Measurements from ENCODE around the gene TUB. TPM values are rescaled to one million over a fixed set of nuclear protein-coding genes. Genes with fewer than 3 reads are reported as not detected.

Gene TUB
- polyA plus RNA-seq, 3 donors: not detected

DNA sequence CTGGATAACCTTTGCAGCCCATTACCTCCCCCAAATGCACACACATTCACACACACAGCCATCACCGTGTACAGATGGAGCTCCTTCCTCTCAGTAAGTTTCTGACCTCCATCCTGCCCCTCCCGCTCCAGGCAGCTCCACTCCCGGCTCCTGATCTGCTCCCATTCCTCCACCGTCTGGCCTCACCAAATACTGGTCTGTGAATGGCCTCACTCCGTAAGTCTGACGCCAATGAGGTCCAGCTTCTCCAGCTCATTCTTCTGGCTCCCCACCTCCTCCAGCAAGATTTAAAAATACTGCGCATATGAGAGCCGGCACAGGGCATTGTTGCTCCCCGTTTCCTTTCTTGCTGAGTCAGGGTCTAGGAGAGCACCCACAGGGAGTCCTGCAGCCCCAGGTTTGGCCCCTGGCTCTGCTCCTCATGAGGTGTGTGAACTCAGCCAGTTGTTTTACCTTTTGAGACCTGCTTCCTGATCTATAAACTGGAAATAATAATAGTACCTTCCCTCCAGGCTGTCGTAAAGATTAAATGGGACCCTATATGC, 14.0 kb upstream of the TUB start:
- H3K27ac Mint-ChIP-seq: no peak overlapping the region
- H2AFZ ChIP-seq (ENCODE audit: insufficient read depth, low read depth, low read length, poor library complexity, severe bottlenecking): no peak overlapping the region
- TF ChIP-seq, protein P1, sequence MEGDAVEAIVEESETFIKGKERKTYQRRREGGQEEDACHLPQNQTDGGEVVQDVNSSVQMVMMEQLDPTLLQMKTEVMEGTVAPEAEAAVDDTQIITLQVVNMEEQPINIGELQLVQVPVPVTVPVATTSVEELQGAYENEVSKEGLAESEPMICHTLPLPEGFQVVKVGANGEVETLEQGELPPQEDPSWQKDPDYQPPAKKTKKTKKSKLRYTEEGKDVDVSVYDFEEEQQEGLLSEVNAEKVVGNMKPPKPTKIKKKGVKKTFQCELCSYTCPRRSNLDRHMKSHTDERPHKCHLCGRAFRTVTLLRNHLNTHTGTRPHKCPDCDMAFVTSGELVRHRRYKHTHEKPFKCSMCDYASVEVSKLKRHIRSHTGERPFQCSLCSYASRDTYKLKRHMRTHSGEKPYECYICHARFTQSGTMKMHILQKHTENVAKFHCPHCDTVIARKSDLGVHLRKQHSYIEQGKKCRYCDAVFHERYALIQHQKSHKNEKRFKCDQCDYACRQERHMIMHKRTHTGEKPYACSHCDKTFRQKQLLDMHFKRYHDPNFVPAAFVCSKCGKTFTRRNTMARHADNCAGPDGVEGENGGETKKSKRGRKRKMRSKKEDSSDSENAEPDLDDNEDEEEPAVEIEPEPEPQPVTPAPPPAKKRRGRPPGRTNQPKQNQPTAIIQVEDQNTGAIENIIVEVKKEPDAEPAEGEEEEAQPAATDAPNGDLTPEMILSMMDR (IDR thresholded peaks at IDR 0.05): no peak
- H3K4me3 Mint-ChIP-seq: no peak overlapping the region
- H4K20me1 ChIP-seq (ENCODE audit: insufficient read depth, low read length): no peaks in the 10 kb centered on the region
- no peak for DNase-seq
- H3K9me3 ChIP-seq (replicated peaks in 1 of 2; ENCODE audit: control insufficient read depth in 1 of 2, insufficient read depth in 1 of 2, low read length in 2 of 2): no peaks in the 10 kb centered on the region
- intact Hi-C loops (cut with micrococcal nuclease): no loop called here
- H3K4me1 ChIP-seq (ENCODE audit: control insufficient read depth in 1 of 2, insufficient read depth in 2 of 2, low read length in 2 of 2): no peaks in the 10 kb centered on the region
- no peak overlapping the region for H3K4me3 ChIP-seq (replicated peaks in 1 of 3; ENCODE audit: low read depth in 2 of 3, low read length in 3 of 3)
- H3K27ac ChIP-seq (ENCODE audit: low read depth in 1 of 2, low read length in 2 of 2): no peak overlapping the region
- H3K36me3 Mint-ChIP-seq: no peaks in the 10 kb centered on the region
- peaks cover 6 to 18% (median 9%) of the 10 kb centered on the region in 3 donors for H3K27me3 Mint-ChIP-seq (ENCODE audit: low read depth in 3 of 3)
- no peak overlapping the region for H3K4me2 ChIP-seq (replicated peaks; ENCODE audit: extremely low read depth, low read length, poor library complexity, severe bottlenecking)
- 77% methylated on average over 9 of the region's 10 CpGs for WGBS (ENCODE audit: insufficient coverage)
- no peaks in the 10 kb centered on the region for H3K36me3 ChIP-seq (replicated peaks in 1 of 2; ENCODE audit: control insufficient read depth in 1 of 2, insufficient read depth in 2 of 2, low read length in 2 of 2)
- no peaks in the 10 kb centered on the region for H3K79me2 ChIP-seq (ENCODE audit: insufficient read depth, low read length)
- peaks cover 0 to 4% (median 0%) of the 10 kb centered on the region in 7 donors for H3K9me3 Mint-ChIP-seq
- no peak overlapping the region for H3K9ac ChIP-seq (ENCODE audit: insufficient read depth, low read length, poor library complexity, severe bottlenecking)
- peaks cover 0 to 2% of the 10 kb centered on the region in 2 donors for H3K27me3 ChIP-seq (ENCODE audit: control insufficient read depth in 2 of 2, insufficient read depth in 2 of 2, low read length in 2 of 2)
- H3K4me1 Mint-ChIP-seq: no peaks in the 10 kb centered on the region

DNA sequence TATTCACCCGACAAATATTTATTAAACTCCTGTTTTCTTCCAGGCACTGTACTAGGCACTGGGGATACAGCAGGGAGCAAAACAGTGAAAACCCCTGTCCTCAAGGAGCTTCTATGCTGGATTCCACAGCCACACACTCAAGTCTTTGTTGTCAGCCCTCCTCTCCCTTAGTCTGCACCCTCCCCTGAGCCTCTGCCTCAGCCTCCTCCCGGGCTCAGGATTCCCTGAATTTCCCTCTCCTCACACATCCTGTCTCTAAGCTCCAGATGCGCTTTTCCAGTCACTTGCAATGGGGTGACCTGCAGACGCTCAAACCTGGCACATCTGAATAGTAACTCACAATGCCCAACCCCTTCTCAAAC, 13.5 kb upstream of the TUB start:
- no peak overlapping the region for H3K4me3 Mint-ChIP-seq
- Histone ChIP-seq H3K4me2 (replicated peaks; ENCODE audit: extremely low read depth, low read length, poor library complexity, severe bottlenecking) (no peak overlapping the region), H3K27ac (ENCODE audit: low read depth in 1 of 2, low read length in 2 of 2) (no peak overlapping the region), H3K36me3 (replicated peaks in 1 of 2; ENCODE audit: control insufficient read depth in 1 of 2, insufficient read depth in 2 of 2, low read length in 2 of 2) (no peaks in the 10 kb centered on the region), H3K79me2 (ENCODE audit: insufficient read depth, low read length) (no peaks in the 10 kb centered on the region), H3K9me3 (replicated peaks in 1 of 2; ENCODE audit: control insufficient read depth in 1 of 2, insufficient read depth in 1 of 2, low read length in 2 of 2) (no peaks in the 10 kb centered on the region), H2AFZ (ENCODE audit: insufficient read depth, low read depth, low read length, poor library complexity, severe bottlenecking) (no peak overlapping the region), H3K4me3 (replicated peaks in 1 of 3; ENCODE audit: low read depth in 2 of 3, low read length in 3 of 3) (no peak overlapping the region), H3K4me1 (ENCODE audit: control insufficient read depth in 1 of 2, insufficient read depth in 2 of 2, low read length in 2 of 2) (no peaks in the 10 kb centered on the region), H3K9ac (ENCODE audit: insufficient read depth, low read length, poor library complexity, severe bottlenecking) (no peak overlapping the region), H4K20me1 (ENCODE audit: insufficient read depth, low read length) (no peaks in the 10 kb centered on the region), H3K27me3 (ENCODE audit: control insufficient read depth in 2 of 2, insufficient read depth in 2 of 2, low read length in 2 of 2) (peaks cover 0 to 2% of the 10 kb centered on the region in 2 donors)
- TF ChIP-seq, protein P1 (IDR thresholded peaks at IDR 0.05): no peak
- H3K27me3 Mint-ChIP-seq (ENCODE audit: low read depth in 3 of 3): peaks cover 6 to 18% (median 9%) of the 10 kb centered on the region in 3 donors
- peaks cover 0 to 3% (median 0%) of the 10 kb centered on the region in 7 donors for H3K9me3 Mint-ChIP-seq
- no peak overlapping the region for H3K27ac Mint-ChIP-seq
- 100% methylated on average over 3 of the region's 4 CpGs for WGBS (ENCODE audit: insufficient coverage)
- intact Hi-C loops (cut with micrococcal nuclease): no loop called here
- H3K4me1 Mint-ChIP-seq: no peaks in the 10 kb centered on the region
- no peak for DNase-seq
- no peaks in the 10 kb centered on the region for H3K36me3 Mint-ChIP-seq

Measured in CD14-positive monocyte (primary cell).